ENCODE data around the gene TRMT11.
"Not testable (repeated sequence)": the region's sequence is repeated elsewhere in the genome, so short reads cannot be mapped to it uniquely, and the experiment has no call there.

Gene TRMT11

GRCh38 chr6:125956506-125957390 lies 29.6 kb upstream of the TRMT11 start, which contains the start of gene HINT3:
Gene HINT3 (plus strand): TSS chr6:125956770. CDS start chr6:125956978, 208 bp downstream.
- DNase-seq, result peak; percentile 97 to 99 (median 99)

DNA sequence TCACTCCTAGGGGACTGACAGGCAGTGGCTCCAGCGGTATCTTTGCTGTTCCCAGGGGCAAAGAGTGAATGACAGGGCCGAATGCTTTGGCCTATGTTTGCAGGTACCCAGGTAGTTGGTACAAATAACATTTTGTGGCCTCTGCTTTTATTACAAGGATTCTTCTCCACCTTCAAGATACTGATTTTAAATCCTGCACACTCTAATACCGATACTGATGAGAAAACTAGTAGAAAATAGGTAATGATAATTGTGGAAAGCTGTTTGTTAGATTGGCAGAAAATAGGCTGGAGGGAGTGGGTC lies 29.0 kb upstream of the TRMT11 start:
- DNase-seq, result no peak

GRCh38 chr6:125957845-125958244 lies 28.5 kb upstream of the TRMT11 start:
- DNase-seq, result peak in 1 of 3 experiments; percentile 4

DNA sequence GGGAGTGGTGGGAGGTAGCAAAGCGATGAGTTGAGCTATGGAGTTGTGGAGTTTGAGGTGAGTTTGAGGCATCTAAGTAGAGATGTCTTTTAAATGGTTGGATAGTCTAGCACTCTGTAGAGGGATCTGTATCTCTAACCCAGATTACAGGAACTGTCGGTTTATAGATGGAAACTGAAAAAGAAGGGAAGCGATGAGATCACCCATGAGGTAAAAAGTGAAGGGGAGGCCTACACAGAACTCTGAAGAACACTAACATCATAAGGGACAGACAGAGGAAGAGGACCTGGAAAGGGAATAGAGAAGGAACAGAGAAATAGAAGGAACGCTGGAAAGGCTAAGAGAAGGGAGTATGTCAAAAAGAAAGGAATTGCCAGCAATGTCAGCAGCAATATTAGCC lies 27.3 kb upstream of the TRMT11 start:
- DNase-seq, result no peak

DNA sequence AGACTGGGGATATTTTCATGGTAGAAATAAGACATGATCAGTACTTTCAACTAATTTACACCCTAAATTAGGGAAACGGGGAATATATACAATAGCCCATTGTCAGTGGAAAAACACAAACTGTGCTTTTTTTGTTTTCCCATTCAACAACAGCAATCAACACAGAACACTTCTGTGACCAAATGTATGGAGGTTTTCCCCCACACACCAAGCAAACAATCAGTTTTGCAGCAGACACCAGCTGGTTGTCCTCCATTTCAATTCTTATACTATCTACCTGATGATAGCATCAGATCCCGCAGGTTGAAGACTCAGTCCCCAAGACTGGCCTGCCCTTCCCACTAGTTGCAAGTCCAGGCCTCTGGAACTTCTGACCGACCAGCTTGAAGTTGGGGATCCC lies 25.2 kb upstream of the TRMT11 start:
- DNase-seq, result no peak

DNA sequence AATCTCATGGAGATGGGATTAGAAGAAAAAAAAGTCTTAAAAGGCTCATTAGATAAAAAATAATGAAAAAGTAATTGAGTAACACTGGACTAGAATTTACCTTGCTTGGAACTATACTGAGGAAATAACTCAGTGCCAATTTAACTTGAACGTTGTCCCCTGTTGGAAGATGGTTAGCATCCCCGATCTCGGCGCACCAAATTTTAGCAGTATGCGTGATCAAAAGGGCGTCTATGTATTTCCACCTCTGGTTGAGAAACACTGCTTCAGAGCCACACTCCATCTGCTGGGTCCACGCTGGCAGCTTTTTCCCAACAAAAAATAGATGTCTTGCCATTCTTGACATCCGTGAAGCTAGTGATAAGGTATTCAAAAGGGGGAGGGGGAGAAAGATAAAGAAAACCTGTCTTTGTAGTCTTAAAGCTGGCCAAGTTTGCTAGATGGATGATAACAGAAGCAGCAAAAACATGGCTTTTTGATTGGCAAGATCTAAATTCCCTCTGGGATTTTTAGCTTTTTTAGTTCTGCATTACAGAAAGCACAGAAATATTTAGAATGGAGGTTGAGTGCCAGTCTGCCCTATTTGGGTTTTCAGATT lies 23.3 kb upstream of the TRMT11 start:
- DNase-seq, result no peak

GRCh38 chr6:125963817-125964216 lies 22.5 kb upstream of the TRMT11 start:
- DNase-seq, result no peak

- DNase-seq, result peak in 1 of 3 experiments; percentile 28
These were observed 19.8 kb upstream of the TRMT11 start for GRCh38 chr6:125966569-125966968.

DNA sequence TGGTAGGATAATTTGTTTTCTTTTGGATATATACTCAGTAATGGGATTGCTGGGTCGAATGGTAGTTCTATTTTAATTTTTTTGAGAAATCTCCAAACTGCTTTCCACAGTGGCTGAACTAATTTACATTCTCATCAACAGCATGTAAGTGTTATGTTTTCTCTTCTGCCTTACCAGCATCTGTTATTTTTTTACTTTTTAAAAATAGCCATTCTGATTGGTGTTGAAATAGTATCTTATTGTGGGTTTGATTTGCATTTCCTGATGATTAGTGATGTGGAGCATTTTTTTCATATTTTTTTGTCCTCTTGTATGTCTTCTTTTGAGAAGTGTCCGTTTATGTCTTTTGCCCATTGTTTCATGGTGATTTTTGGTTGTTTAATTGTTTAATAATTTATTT lies 17.8 kb upstream of the TRMT11 start:
- no peak for DNase-seq

DNA sequence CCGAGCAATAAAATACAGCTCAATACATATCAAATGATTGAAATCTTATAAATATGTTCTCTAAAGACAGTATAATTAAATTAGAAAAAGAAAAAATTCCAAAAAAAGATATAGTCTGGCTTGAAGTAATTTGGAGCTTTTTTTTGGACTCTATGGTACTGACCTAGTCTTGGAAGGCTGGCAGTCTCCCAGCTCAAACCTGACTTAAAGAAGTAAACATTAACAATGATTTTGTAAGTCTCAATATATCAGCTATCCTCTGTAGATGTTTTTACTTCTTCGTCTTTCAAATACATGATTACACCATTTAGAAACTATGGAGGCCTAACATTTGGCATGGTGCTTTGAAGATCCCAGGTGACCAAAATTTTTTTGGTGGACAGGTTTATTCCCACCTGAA lies 15.6 kb upstream of the TRMT11 start:
- DNase-seq, result no peak

- DNase-seq, result not testable (repeated sequence)
These were observed 13.9 kb upstream of the TRMT11 start for GRCh38 chr6:125972478-125972877.

DNA sequence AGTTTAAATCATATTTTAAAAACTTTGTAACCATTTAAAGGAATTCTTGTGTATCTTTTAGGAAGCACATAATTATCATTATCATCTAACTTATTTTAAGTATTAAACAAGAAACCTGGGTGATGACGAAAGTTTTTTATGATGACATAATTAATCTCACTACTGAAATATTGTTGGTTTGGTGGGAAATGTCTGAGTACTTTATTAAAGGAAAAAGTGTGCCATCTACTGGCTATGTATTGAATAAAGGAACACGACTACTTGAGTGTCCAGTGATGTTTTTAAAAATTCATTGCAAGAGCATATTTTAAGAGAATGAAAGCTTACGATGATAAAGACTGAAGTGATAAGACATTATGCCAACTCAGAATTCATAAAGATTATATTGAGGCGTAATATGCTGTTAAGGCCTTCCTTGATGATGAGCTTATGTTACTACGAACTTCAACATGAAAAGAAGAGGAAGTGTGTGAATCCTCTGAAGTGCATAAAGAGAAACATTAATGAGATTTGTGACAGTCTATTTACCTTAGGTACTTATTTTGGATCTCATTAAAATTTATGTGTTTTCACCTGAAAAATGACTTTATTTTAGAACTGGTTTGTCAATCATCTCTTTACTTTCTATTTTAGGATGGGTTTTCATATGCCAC lies 12.0 kb upstream of the TRMT11 start:
- peak; percentile 16 to 78 (median 67) for DNase-seq

DNA sequence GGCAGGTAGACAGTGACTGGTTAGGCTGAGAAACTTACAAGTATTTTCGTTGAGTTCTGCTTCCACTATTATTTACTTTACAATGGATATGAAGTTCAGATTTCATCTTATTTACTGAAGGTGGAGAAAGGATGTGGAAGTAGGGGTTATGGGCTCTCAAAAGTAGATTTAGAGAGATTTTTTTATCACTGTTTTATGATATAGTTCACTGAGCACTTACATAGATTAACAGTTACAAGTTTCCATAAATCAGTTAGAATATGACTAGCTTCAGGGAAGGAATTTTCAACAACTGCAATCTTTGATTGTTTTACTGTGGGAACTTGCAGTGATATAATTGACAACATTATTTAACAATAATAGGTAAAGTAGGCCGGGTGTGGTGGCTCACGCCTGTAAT lies 7.2 kb upstream of the TRMT11 start:
- no peak for DNase-seq

- DNase-seq, result no peak
These were observed 4.7 kb upstream of the TRMT11 start for GRCh38 chr6:125981571-125982185.

GRCh38 chr6:125983246-125983945 lies 2.9 kb upstream of the TRMT11 start:
- no peak for DNase-seq

DNA sequence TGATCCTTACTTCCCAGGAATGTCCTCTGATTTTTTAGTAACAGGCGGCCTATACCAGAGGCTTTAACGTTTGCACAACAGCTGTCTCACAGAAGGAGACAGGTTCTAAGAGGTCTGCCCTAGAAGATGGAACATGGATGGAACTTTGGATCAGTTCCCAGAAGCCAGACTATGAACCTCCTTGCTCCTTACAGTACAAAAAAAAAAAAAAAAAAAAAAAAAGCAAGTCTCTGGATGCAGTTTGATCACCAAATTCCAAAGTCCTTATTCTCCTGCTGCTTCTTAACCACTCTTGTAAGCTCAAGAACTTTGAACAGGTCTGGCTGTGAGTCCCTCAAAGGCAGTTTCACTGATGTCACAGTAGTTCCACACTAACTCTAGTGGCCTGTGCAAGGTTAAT lies 2.0 kb upstream of the TRMT11 start:
- DNase-seq, result no peak

- DNase-seq, result peak in 2 of 3 experiments; percentile 18 to 52
These were observed 818 bp upstream of the TRMT11 start for GRCh38 chr6:125985522-125985921.

- DNase-seq, result no peak
These were observed 400 bp upstream of the TRMT11 start for GRCh38 chr6:125985979-125986300.

DNA sequence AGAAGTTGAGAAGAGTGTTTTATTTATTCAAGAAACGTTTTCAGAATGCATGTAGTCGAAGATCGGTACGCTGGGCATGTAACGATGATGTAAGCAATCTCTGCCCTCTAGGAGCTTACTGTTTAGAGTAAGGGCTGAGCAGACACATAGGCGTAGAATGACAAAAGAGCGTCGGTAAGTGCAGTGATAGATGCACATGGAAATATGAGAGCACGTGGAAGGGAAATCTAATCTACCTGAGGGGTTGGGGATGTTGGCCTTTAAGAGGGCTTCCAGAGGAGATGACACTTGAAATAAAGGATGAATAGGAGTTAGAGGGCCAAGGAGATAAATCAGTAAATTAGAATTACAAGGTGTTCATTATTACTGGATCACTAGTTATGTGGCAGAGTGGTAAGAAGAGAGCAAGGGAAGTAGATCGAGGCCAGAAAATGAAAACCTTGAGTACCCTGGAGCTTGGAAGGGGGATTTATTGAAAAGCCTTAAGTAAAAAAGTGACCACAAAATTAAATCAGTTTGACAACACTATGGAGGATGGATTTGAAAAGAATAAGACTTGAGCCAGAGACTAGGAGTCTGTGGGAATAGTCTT lies 782 bp downstream of the TRMT11 start:
- peak in 1 of 3 experiments; percentile 16 for DNase-seq

- DNase-seq, result no peak
These were observed 1.9 kb downstream of the TRMT11 start for GRCh38 chr6:125988280-125988679.

- DNase-seq, result no peak
These were observed 3.3 kb downstream of the TRMT11 start for GRCh38 chr6:125989631-125990030.

DNA sequence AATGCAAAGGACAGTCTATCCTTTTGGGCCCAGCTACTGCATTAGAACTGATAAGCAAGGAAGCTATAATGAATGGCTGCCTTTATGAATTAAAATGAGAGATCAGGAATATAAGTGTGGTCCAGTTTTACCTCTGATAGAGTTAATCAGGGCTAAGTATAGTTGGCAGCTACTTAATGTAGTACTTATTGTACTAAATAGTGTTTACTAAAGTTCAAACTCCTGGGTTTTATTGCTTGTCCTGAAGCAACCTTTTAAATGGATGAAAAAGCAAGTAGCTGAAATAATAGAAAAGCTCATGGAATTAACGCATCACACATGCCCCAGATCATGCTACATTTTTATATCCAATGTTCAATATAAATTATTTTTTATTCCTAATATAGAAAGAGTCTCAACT lies 5.3 kb downstream of the TRMT11 start:
- no peak for DNase-seq
